Gastrocnemius medialis (tissue), 4 donors: Measurements from ENCODE around the gene GARIN5B. TPM values are rescaled to one million over a fixed set of nuclear protein-coding genes. Genes with fewer than 3 reads are reported as not detected.
"Not testable (repeated sequence)": the region's sequence is repeated elsewhere in the genome, so short reads cannot be mapped to it uniquely, and the experiment has no call there.

ENCODE experiments used
- ATAC-seq, 2 donors: fragments of 150-250 bp; one replicate each; pipeline ENCODE4 v1.9.1; 2016
- DNase-seq, 2 donors: peaks; one replicate each; pipeline ENCODE4 v3.0.0-alpha.2; 2019
- H3K27ac ChIP-seq, 4 donors: fragments of 200-600 bp; sonication (generic); 1 replicate in 1 of 4; 2 replicates in 3 of 4; pipeline ENCODE4 v1.5.1; 2016 to 2018; ENCODE audit warnings: mild to moderate bottlenecking in 2 of 4, moderate library complexity in 1 of 4
- H3K27me3 ChIP-seq, 3 donors: fragments of 200-600 bp; sonication (generic) in 2 of 3; 1 replicate in 1 of 3; 2 replicates in 2 of 3; pipeline versions ENCODE4 v1.5.1 to v1.6.0; 2016 to 2019; ENCODE audit warnings: mild to moderate bottlenecking in 1 of 3, moderate library complexity in 1 of 3
- H3K36me3 ChIP-seq, 2 donors: fragments of 200-600 bp; sonication (generic) in 1 of 2; one replicate each; pipeline ENCODE4 v1.5.1; 2017 to 2018
- H3K4me1 ChIP-seq, 2 donors: fragments of 200-600 bp; sonication (generic) in 1 of 2; one replicate each; pipeline ENCODE4 v1.5.1; 2016 to 2017; ENCODE audit warnings: mild to moderate bottlenecking in 2 of 2
- H3K4me3 ChIP-seq, 4 donors: fragments of 200-600 bp; sonication (generic) in 3 of 4; 1 replicate in 1 of 4; 2 replicates in 3 of 4; pipeline ENCODE4 v1.5.1; 2016 to 2019; ENCODE audit warnings: mild to moderate bottlenecking in 2 of 4
- H3K9me3 ChIP-seq, 3 donors: fragments of 200-600 bp; sonication (generic) in 2 of 3; 1 replicate in 1 of 3; 2 replicates in 2 of 3; pipeline ENCODE4 v1.5.1; 2016 to 2019
- POLR2A ChIP-seq, 2 donors: fragments of 450-650 bp; IDR thresholded peaks; one replicate each; pipeline ENCODE4 v1.6.1; 2017; ENCODE audit warnings: antibody characterized with exemption in 2 of 2, mild to moderate bottlenecking in 2 of 2, moderate library complexity in 2 of 2
- in situ Hi-C, 4 donors: fragments of 200-750 bp; cut with MboI; loops; one replicate each; pipeline versions ENCODE4 v1.15.0 to v1.8.0; 2017; ENCODE audit warnings: low sequenced_read_pairs in 4 of 4
- intact Hi-C: fragments of 100-400 bp; cut with DNase I; formaldehyde crosslinking; loops from one replicate; pipeline ENCODE4 v1.15.1; 2023; ENCODE audit warnings: low total_unique reads
- total RNA-seq, 4 donors: library from RNA; depleted of rRNA; stranded (reverse); fragments of >200 nt; gene quantifications; one replicate each; pipeline versions ENCODE4 v1.1.0 to v1.2.3, GENCODE V29; 2016
- TF ChIP-seq, protein P1 (sequence below), 5 experiments: fragments of 450-650 bp in 3 of 5; fragments of 200-600 bp in 2 of 5; sonication (generic) in 2 of 5; IDR thresholded peaks in 4 of 5; conservative IDR thresholded peaks in 1 of 5; 1 replicate in 4 of 5; 2 replicates in 1 of 5; pipeline ENCODE4 v1.5.1; 2016 to 2019; ENCODE audit warnings: antibody characterized with exemption in 5 of 5, mild to moderate bottlenecking in 3 of 5, moderate library complexity in 3 of 5

GARIN5B gene
- total RNA-seq, 4 donors from 2014 or later = not detected

DNA sequence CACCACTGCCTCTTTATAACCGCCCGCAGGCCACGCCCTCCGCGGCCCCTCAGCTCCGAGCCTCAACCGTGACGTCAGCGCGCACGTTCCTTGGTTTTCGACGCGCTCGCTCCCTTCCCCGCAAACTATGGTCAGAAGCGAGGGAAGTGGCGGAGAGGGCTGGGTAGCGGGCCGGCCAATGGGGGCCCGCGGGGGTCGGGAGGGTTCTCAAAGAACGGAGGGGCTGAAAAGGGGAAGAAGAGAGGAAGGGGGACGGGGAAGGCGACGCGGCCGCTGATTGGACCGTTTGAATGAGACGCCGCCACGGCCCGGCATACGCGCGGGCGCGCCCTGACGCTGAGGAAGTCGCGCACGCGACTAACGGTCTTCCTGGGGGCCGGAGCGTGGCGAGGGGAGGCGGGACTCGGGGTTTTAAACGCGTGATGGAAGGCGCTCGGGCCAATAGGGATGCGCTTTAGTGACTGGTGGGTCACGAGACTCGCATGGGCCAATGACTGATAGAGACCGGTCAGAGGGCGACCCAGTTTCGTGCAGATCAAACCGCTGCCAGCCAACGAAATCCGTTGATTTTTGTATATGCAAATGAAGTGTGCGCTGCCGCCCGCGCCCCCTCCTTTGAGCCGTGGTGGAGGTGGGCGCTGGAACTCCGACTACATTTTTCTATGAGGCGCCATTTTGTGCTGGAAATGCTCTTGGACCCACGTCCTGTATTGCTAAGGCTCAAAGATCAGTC lies 44.9 kb upstream of the GARIN5B start:
- TF ChIP-seq POLR2A (IDR thresholded peaks at IDR 0.05) = no peak
- TF ChIP-seq, protein P1, sequence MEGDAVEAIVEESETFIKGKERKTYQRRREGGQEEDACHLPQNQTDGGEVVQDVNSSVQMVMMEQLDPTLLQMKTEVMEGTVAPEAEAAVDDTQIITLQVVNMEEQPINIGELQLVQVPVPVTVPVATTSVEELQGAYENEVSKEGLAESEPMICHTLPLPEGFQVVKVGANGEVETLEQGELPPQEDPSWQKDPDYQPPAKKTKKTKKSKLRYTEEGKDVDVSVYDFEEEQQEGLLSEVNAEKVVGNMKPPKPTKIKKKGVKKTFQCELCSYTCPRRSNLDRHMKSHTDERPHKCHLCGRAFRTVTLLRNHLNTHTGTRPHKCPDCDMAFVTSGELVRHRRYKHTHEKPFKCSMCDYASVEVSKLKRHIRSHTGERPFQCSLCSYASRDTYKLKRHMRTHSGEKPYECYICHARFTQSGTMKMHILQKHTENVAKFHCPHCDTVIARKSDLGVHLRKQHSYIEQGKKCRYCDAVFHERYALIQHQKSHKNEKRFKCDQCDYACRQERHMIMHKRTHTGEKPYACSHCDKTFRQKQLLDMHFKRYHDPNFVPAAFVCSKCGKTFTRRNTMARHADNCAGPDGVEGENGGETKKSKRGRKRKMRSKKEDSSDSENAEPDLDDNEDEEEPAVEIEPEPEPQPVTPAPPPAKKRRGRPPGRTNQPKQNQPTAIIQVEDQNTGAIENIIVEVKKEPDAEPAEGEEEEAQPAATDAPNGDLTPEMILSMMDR (IDR thresholded peaks at IDR 0.05 in 4 of 5, conservative IDR thresholded peaks at IDR 0.05 in 1 of 5) = no peak
- Histone ChIP-seq H3K36me3 (peaks cover 0 to 4% of the 10 kb centered on the region in 2 donors), H3K9me3 (no peaks in the 10 kb centered on the region), H3K27ac (peak overlapping the region; percentile 91 to 97 (median 93)), H3K27me3 (no peaks in the 10 kb centered on the region), H3K4me3 (peak overlapping the region; percentile 68 to 85 (median 70)), H3K4me1 (peaks cover 0 to 15% of the 10 kb centered on the region in 2 donors)
- ATAC-seq (peak; percentile 96 to 98), DNase-seq (peak; percentile 96 to 97)
- in situ Hi-C loops (loop anchor here in 1 of 4 donors (25.0 kb wide), 2 partner anchors 121 to 271 kb away; partner anchors contain the start of genes BRSK1, HSPBP1 and TNNT1), intact Hi-C loops (loop anchor here (1.0 to 5.0 kb wide), 4 partner anchors 23 to 214 kb away; partner anchors contain the start of genes C19orf85, ISOC2, KMT5C and RPL28)

DNA sequence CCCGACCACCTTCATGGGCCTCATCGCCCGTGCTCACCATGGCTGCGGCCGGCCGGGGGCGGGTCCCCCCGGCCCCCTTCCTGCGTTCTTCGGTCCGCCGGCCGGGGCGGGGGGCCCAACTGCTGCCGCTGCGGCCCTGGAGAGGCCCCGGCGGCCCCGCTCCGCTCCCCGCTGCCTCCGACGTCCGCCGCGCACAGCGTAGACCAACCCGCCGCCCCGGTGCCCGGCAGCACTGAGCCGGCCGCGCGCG lies 44.4 kb upstream of the GARIN5B start, which contains the start of gene UBE2S:
UBE2S (minus strand) TSS at position 239 of the 250 bp plus-strand sequence; CDS start at position 40, 199 bp downstream.
- intact Hi-C loops (loop anchor here (2.0 to 5.0 kb wide), 3 partner anchors 23 to 215 kb away; partner anchors contain the start of genes C19orf85, ISOC2, RPL28 and TMEM238), in situ Hi-C loops (loop anchor here in 1 of 4 donors (25.0 kb wide), 2 partner anchors 120 to 270 kb away; partner anchors contain the start of genes BRSK1, HSPBP1 and TNNT1)
- peak in 1 of 2 donors; percentile 1 for ATAC-seq
- TF ChIP-seq POLR2A (IDR thresholded peaks at IDR 0.05) = peak; percentile 81 to 98
- not testable (repeated sequence) for H3K27me3 ChIP-seq, H3K9me3 ChIP-seq, H3K36me3 ChIP-seq, DNase-seq
- H3K4me1 ChIP-seq = peaks cover 0 to 15% of the 10 kb centered on the region in 2 donors
- H3K4me3 ChIP-seq = peak within 1 kb of the TSS; percentile 68 to 85 (median 70)
- peak within 1 kb of the TSS; percentile 91 to 97 (median 93) for H3K27ac ChIP-seq

DNA sequence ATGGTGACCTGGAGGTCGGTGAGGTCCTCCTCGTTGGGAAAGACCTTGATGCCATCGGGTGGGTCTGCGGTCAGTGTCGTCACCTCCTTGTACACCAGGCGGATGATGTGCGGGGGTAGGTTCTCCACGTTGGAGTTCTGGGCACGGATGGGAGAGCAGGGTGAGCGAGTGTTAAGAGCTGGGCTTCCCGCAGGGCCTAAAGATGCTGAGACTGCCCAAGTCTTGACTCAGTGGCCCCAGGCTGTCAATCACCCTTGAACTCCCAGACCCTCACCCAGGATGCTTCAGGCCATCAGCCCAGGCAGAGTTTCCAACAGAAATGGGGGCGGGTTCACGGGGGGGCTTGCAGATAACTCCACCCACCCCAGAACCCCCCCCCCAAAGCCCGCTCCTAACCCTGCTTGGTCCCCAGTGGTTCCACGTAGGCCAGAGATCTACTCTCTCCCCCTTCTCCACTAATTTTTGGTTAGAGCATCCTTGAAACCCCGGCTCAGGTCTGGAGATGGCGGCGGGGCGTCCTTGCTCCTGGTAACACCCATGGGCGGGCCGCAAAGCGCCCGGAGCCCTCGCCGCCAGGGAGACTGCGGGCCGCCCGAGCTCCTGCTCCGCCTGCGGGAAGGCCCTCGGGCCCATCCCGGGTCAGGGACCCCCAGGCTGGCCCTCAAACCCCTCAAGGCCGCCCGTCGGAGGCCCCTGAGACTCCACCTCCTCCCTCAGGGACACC lies 43.9 kb upstream of the GARIN5B start:
- DNase-seq (no peak), ATAC-seq (no peak)
- peaks cover 0 to 14% of the 10 kb centered on the region in 2 donors for H3K36me3 ChIP-seq
- peak overlapping the region; percentile 68 to 85 (median 70) for H3K4me3 ChIP-seq
- peak overlapping the region; percentile 91 to 97 (median 93) for H3K27ac ChIP-seq
- no peaks in the 10 kb centered on the region for H3K27me3 ChIP-seq
- no peaks in the 10 kb centered on the region for H3K9me3 ChIP-seq
- H3K4me1 ChIP-seq = peaks cover 0 to 15% of the 10 kb centered on the region in 2 donors
- TF ChIP-seq, protein P1 (IDR thresholded peaks at IDR 0.05 in 4 of 5, conservative IDR thresholded peaks at IDR 0.05 in 1 of 5) = no peak
- no peak for TF ChIP-seq POLR2A (IDR thresholded peaks at IDR 0.05)
- intact Hi-C loops (loop anchor here (2.0 to 5.0 kb wide), 3 partner anchors 22 to 215 kb away; partner anchors contain the start of genes C19orf85, ISOC2, RPL28 and TMEM238), in situ Hi-C loops (loop anchor here in 1 of 4 donors (25.0 kb wide), 2 partner anchors 120 to 270 kb away; partner anchors contain the start of genes BRSK1, HSPBP1 and TNNT1)

DNA sequence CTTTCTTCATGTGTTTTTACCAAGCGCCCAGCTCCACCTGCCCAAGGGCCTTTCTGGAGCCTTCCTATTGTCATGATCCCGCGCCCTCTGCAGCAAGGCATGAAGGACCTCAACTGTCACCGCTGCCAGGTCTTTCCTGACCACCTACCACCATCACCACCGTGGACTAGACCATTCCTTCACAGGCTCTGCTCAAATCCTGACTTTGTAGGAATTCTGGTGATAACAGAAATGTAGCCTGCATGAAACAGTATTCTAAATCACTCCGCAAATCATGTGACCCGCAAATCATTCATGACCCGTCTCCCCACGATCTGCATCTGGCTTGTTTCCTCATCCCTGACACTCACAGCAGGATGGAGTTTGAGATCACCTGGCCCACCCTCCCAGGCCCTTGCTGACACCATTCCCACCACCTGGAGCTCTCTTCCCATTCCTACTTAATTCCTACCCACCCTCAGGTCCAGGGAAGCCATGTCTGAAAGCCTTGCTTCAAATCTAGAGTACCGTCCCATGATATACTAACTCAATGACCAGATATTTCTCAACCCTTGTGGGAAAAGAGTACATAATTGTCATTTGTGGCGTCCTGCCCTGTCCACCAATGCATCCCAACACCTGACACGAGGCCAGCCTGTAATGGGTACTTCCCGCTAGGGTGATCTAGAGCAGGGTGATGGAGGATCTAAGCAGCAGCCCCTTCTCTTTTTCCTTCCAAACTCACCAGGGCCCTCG lies 43.2 kb upstream of the GARIN5B start:
- intact Hi-C loops (loop anchor here (2.0 to 5.0 kb wide), 3 partner anchors 21 to 216 kb away; partner anchors contain the start of genes C19orf85, ISOC2, RPL28 and TMEM238), in situ Hi-C loops (loop anchor here in 1 of 4 donors (25.0 kb wide), 2 partner anchors 119 to 269 kb away; partner anchors contain the start of genes BRSK1, HSPBP1 and TNNT1)
- Histone ChIP-seq H3K36me3 (peaks cover 0 to 18% of the 10 kb centered on the region in 2 donors), H3K4me3 (peak overlapping the region in 3 of 4 donors; percentile 68 to 85 (median 70)), H3K27me3 (no peaks in the 10 kb centered on the region), H3K9me3 (no peaks in the 10 kb centered on the region), H3K27ac (no peak overlapping the region), H3K4me1 (peaks cover 0 to 15% of the 10 kb centered on the region in 2 donors)
- TF ChIP-seq POLR2A (IDR thresholded peaks at IDR 0.05) = no peak
- TF ChIP-seq, protein P1 (IDR thresholded peaks at IDR 0.05 in 4 of 5, conservative IDR thresholded peaks at IDR 0.05 in 1 of 5) = no peak
- DNase-seq (no peak), ATAC-seq (no peak)
